SK-N-SH (cell line): ENCODE data around the gene TGM2. TPM values are rescaled to one million over a fixed set of nuclear protein-coding genes. Genes with fewer than 3 reads are reported as not detected.

Experiments used
- CTCF ChIA-PET: fragments of 300-600, 350-600 bp; formaldehyde crosslinking; extraction: SDS; loops from one replicate; lab custom pipeline; 2021; lab: Yijun Ruan, JAX
- POLR2A ChIA-PET: fragments of 350-600 bp; sonication (Branson Sonifier 250); formaldehyde crosslinking; extraction: SDS; loops from one replicate; lab custom pipeline; 2020; ENCODE audit warnings: antibody characterized with exemption, inconsistent platforms; lab: Yijun Ruan, JAX
- DNase-seq: peaks from one replicate; pipeline ENCODE4 v3.0.0; 2012
- H2AFZ ChIP-seq: fragments of 200-600 bp; sonication (generic); 2 replicates; pipeline ENCODE4 v1.8.1; 2016; ENCODE audit warnings: antibody characterized with exemption, mild to moderate bottlenecking, low read depth
- H3F3A ChIP-seq: fragments of 200-600 bp; sonication (generic); replicated peaks from 2 replicates; pipeline ENCODE3; 2016; ENCODE audit warnings: antibody characterized with exemption, mild to moderate bottlenecking; ENCODE audit not compliant: insufficient read depth
- H3K27ac ChIP-seq, 2 experiments: fragments of 200-500 bp in 1 of 2; fragments of 200-600 bp in 1 of 2; sonication (Bioruptor generic) in 1 of 2; sonication (generic), shearing (Covaris generic) in 1 of 2; 2 replicates each; pipeline versions ENCODE4 v1.5.1 to v1.6.1; 2014 to 2016; ENCODE audit warnings: low read depth in 2 of 2, inconsistent platforms in 1 of 2, low read length in 1 of 2, mild to moderate bottlenecking in 1 of 2, mixed read lengths in 1 of 2
- H3K27me3 ChIP-seq: fragments of 200-600 bp; sonication (generic), shearing (Covaris generic); 2 replicates; pipeline ENCODE4 v1.6.1; 2016; ENCODE audit warnings: mixed run types; ENCODE audit not compliant: insufficient read depth
- H3K36me3 ChIP-seq, 2 experiments: fragments of 200-500 bp in 1 of 2; fragments of 200-600 bp in 1 of 2; sonication (Bioruptor generic) in 1 of 2; sonication (generic) in 1 of 2; replicated peaks in 1 of 2; 2 replicates each; pipeline versions ENCODE3 to v1.5.1; 2014 to 2016; ENCODE audit warnings: low read length in 1 of 2, mild to moderate bottlenecking in 1 of 2; ENCODE audit not compliant: insufficient read depth in 2 of 2, control insufficient read depth in 1 of 2
- H3K4me1 ChIP-seq, 2 experiments: fragments of 200-500 bp in 1 of 2; fragments of 200-600 bp in 1 of 2; sonication (Bioruptor generic) in 1 of 2; sonication (generic), shearing (Covaris generic) in 1 of 2; 2 replicates each; pipeline versions ENCODE4 v1.5.1 to v1.6.1; 2014 to 2016; ENCODE audit warnings: low read depth in 1 of 2, low read length in 1 of 2, mixed run types in 1 of 2; ENCODE audit not compliant: insufficient read depth in 2 of 2, control insufficient read depth in 1 of 2
- H3K4me2 ChIP-seq: fragments of 200-600 bp; sonication (generic), shearing (Covaris generic); 2 replicates; pipeline ENCODE4 v1.6.1; 2017; ENCODE audit warnings: mixed run types
- H3K4me3 ChIP-seq, 2 experiments: fragments of 200-500 bp in 1 of 2; fragments of 200-600 bp in 1 of 2; sonication (Bioruptor generic) in 1 of 2; sonication (generic), shearing (Covaris generic) in 1 of 2; 2 replicates each; pipeline versions ENCODE4 v1.5.1 to v1.8.1; 2014 to 2016; ENCODE audit warnings: low read depth in 2 of 2, inconsistent platforms in 1 of 2, low read length in 1 of 2, mild to moderate bottlenecking in 1 of 2, mixed read lengths in 1 of 2, moderate library complexity in 1 of 2
- H3K79me2 ChIP-seq: fragments of 200-600 bp; sonication (generic); 2 replicates; pipeline ENCODE4 v1.8.1; 2017; ENCODE audit warnings: mild to moderate bottlenecking; ENCODE audit not compliant: insufficient read depth
- H3K9ac ChIP-seq: fragments of 200-600 bp; sonication (generic); 2 replicates; pipeline ENCODE4 v1.6.1; 2017; ENCODE audit warnings: mixed run types
- H3K9me2 ChIP-seq: fragments of 200-600 bp; sonication (generic); 2 replicates; pipeline ENCODE4 v1.6.1; 2017; ENCODE audit warnings: mixed run types
- H3K9me3 ChIP-seq: fragments of 200-600 bp; sonication (generic); 2 replicates; pipeline ENCODE4 v1.6.1; 2017; ENCODE audit warnings: mixed run types, mild to moderate bottlenecking, moderate library complexity
- H4K20me1 ChIP-seq: fragments of 200-600 bp; sonication (generic); 2 replicates; pipeline ENCODE4 v1.6.1; 2017; ENCODE audit warnings: mild to moderate bottlenecking, mixed run types; ENCODE audit not compliant: insufficient read depth
- CHD2 ChIP-seq: fragments of 150-350 bp; IDR thresholded peaks from 2 replicates; pipeline ENCODE4 v1.6.1; 2018; ENCODE audit warnings: low read length; ENCODE audit not compliant: partially characterized antibody
- CTCF ChIP-seq: fragments of 200-600 bp; sonication (generic); IDR thresholded peaks from 2 replicates; pipeline ENCODE4 v1.6.1; 2017; ENCODE audit warnings: antibody characterized with exemption, mild to moderate bottlenecking, moderate library complexity
- EP300 ChIP-seq, 2 experiments: IDR thresholded peaks; 2 replicates each; pipeline versions ENCODE4 v1.4.0 to v1.6.1; 2012; ENCODE audit warnings: borderline replicate concordance in 1 of 2, low read depth in 1 of 2, low read length in 1 of 2
- FOXJ3 ChIP-seq: sonication (generic); formaldehyde crosslinking; IDR thresholded peaks from 2 replicates; pipeline ENCODE4 v1.5.1; 2020; ENCODE audit warnings: mild to moderate bottlenecking, missing genetic modification reagents
- GATA2 ChIP-seq: sonication (generic); formaldehyde crosslinking; IDR thresholded peaks from 2 replicates; pipeline ENCODE4 v1.5.0; 2020; ENCODE audit warnings: mild to moderate bottlenecking, missing genetic modification reagents
- MEF2A ChIP-seq: IDR thresholded peaks from 2 replicates; pipeline ENCODE4 v1.4.0; 2012; ENCODE audit warnings: low read depth, borderline replicate concordance
- NFIC ChIP-seq: IDR thresholded peaks from 2 replicates; pipeline ENCODE4 v1.4.0; 2012; ENCODE audit warnings: borderline replicate concordance
- NRF1 ChIP-seq: IDR thresholded peaks from 2 replicates; pipeline ENCODE4 v1.6.1; 2012; ENCODE audit warnings: low read depth, mild to moderate bottlenecking, low read length
- PBX3 ChIP-seq: IDR thresholded peaks from 2 replicates; pipeline ENCODE4; 2012
- TAF1 ChIP-seq: IDR thresholded peaks from 2 replicates; pipeline ENCODE4 v1.6.1; 2012; ENCODE audit warnings: low read depth, mild to moderate bottlenecking, low read length, moderate library complexity, borderline replicate concordance
- TEAD4 ChIP-seq: IDR thresholded peaks from 2 replicates; pipeline ENCODE4 v1.4.0; 2012; ENCODE audit warnings: mild to moderate bottlenecking, borderline replicate concordance; ENCODE audit not compliant: insufficient read depth
- YY1 ChIP-seq: IDR thresholded peaks from 2 replicates; pipeline ENCODE4 v1.4.0; 2012; ENCODE audit warnings: low read depth, mild to moderate bottlenecking
- WGBS: methylation state at CpG from one replicate; pipeline ENCODE4 v1.1.6; 2017; ENCODE audit warnings: low lambda C conversion rate; 5-methylcytosine and 5-hydroxymethylcytosine counted together
- polyA plus RNA-seq, 3 experiments: library from polyadenylated mRNA; depleted of rRNA; stranded (reverse); fragments of >200 nt; gene quantifications; 2 replicates each; pipeline ENCODE4 v1.2.3, GENCODE V29; 2012
- TF ChIP-seq, protein P1 (sequence below): fragments of 150-350 bp; IDR thresholded peaks from 2 replicates; pipeline ENCODE4 v1.6.1; 2017; ENCODE audit warnings: antibody characterized with exemption, low read length, low read depth, borderline replicate concordance
- TF ChIP-seq, protein P2 (sequence below): IDR thresholded peaks from 2 replicates; pipeline ENCODE4 v1.6.1; 2012; ENCODE audit warnings: mild to moderate bottlenecking, low read depth, low read length, moderate library complexity
- TF ChIP-seq, protein P3 (sequence below): fragments of 150-350 bp; IDR thresholded peaks from 2 replicates; pipeline ENCODE4 v1.6.1; 2016; ENCODE audit warnings: mild to moderate bottlenecking, low read depth, low read length

TGM2 gene
- polyA plus RNA-seq, 1 of the 3 experiments (the other 2 are of a cell fraction) = 676 TPM

DNA sequence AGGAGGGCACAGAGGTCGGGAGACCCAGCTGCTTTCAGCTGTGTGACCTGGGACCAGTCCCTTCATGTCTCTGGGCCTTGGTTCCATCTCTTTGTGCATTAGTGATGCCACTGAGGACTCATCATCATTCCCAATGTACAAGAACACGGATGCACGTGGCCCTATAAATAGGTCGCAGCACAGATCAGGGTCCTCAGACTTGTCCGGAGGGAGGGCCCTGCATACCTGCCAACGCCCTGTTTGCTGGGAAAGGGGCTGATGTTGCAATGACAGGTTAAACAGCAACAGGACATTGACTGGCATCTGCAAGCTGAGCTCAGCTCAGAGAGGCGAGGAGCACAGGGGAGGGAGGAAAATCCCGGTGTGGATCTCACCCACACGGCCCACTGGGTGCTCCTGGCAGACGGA is 21.8 kb downstream of the TGM2 start:
- CTCF ChIA-PET = interaction anchor here (0.9 to 2.5 kb wide), 4 partner anchors 9 to 78 kb away, joined by 3 to 15 read pairs (median 5); partner anchors contain the start of gene TGM2
- peak; percentile 55 for DNase-seq

More for the DNA sequence above, 21.8 kb downstream of the TGM2 start:
- no peak overlapping the region for H3K4me3 ChIP-seq
- TF ChIP-seq YY1 = no peak
- no peak for TF ChIP-seq TAF1
- TF ChIP-seq, protein P1, sequence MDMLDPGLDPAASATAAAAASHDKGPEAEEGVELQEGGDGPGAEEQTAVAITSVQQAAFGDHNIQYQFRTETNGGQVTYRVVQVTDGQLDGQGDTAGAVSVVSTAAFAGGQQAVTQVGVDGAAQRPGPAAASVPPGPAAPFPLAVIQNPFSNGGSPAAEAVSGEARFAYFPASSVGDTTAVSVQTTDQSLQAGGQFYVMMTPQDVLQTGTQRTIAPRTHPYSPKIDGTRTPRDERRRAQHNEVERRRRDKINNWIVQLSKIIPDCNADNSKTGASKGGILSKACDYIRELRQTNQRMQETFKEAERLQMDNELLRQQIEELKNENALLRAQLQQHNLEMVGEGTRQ = no peak
- TF ChIP-seq, protein P2, sequence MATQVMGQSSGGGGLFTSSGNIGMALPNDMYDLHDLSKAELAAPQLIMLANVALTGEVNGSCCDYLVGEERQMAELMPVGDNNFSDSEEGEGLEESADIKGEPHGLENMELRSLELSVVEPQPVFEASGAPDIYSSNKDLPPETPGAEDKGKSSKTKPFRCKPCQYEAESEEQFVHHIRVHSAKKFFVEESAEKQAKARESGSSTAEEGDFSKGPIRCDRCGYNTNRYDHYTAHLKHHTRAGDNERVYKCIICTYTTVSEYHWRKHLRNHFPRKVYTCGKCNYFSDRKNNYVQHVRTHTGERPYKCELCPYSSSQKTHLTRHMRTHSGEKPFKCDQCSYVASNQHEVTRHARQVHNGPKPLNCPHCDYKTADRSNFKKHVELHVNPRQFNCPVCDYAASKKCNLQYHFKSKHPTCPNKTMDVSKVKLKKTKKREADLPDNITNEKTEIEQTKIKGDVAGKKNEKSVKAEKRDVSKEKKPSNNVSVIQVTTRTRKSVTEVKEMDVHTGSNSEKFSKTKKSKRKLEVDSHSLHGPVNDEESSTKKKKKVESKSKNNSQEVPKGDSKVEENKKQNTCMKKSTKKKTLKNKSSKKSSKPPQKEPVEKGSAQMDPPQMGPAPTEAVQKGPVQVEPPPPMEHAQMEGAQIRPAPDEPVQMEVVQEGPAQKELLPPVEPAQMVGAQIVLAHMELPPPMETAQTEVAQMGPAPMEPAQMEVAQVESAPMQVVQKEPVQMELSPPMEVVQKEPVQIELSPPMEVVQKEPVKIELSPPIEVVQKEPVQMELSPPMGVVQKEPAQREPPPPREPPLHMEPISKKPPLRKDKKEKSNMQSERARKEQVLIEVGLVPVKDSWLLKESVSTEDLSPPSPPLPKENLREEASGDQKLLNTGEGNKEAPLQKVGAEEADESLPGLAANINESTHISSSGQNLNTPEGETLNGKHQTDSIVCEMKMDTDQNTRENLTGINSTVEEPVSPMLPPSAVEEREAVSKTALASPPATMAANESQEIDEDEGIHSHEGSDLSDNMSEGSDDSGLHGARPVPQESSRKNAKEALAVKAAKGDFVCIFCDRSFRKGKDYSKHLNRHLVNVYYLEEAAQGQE = no peak
- TF ChIP-seq, protein P3, sequence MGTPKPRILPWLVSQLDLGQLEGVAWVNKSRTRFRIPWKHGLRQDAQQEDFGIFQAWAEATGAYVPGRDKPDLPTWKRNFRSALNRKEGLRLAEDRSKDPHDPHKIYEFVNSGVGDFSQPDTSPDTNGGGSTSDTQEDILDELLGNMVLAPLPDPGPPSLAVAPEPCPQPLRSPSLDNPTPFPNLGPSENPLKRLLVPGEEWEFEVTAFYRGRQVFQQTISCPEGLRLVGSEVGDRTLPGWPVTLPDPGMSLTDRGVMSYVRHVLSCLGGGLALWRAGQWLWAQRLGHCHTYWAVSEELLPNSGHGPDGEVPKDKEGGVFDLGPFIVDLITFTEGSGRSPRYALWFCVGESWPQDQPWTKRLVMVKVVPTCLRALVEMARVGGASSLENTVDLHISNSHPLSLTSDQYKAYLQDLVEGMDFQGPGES = no peak
- no peak for TF ChIP-seq EP300 (IDR thresholded peaks at IDR 0.05; ENCODE audit: borderline replicate concordance in 1 of 2, low read depth in 1 of 2, low read length in 1 of 2)
- TF ChIP-seq MEF2A = no peak
- no peak for TF ChIP-seq PBX3
- no peak for TF ChIP-seq GATA2 (CRISPR knock-in tag)
- TF ChIP-seq NFIC = no peak
- no peak for TF ChIP-seq CHD2
- no peak for TF ChIP-seq NRF1
- no peak for TF ChIP-seq TEAD4
- no peak for TF ChIP-seq CTCF
- no peak for TF ChIP-seq FOXJ3 (CRISPR knock-in tag)
- TF ChIP-seq, all 33 proteins: peak for 0
- Histone ChIP-seq H3K27me3 (no peaks in the 10 kb centered on the region), H2AFZ (no peak overlapping the region), H3K4me2 (0 out of 2 replicates have a peak overlapping the region, but pooled peaks have one; percentile 65), H3F3A (peaks cover 75% of the 10 kb centered on the region), H3K9me3 (no peaks in the 10 kb centered on the region), H3K36me3 (peaks cover 49 to 67% of the 10 kb centered on the region in 2 experiments), H3K27ac (peak overlapping the region; percentile 66 to 98), H4K20me1 (no peaks in the 10 kb centered on the region), H3K9ac (peak overlapping the region; percentile 79; the same call in 1 of the 2 replicates), H3K9me2 (no peaks in the 10 kb centered on the region), H3K4me1 (peaks cover 18 to 43% of the 10 kb centered on the region in 2 experiments), H3K79me2 (no peaks in the 10 kb centered on the region)
- POLR2A ChIA-PET = no interaction called here
- WGBS = 46% methylated on average over 6 of the region's 10 CpGs
